Activated gamma-delta T cell treated with anti-CD3 and anti-CD28 coated beads, Interleukin-2, amount 50 U/mL, for 16 hours (primary cell): ENCODE results near the gene FAM216A.

Experiments
- DNase-seq: peaks from one replicate; pipeline ENCODE4 v3.0.0-alpha.2; 2020; ENCODE audit warnings: low read depth

The FAM216A gene

DNA sequence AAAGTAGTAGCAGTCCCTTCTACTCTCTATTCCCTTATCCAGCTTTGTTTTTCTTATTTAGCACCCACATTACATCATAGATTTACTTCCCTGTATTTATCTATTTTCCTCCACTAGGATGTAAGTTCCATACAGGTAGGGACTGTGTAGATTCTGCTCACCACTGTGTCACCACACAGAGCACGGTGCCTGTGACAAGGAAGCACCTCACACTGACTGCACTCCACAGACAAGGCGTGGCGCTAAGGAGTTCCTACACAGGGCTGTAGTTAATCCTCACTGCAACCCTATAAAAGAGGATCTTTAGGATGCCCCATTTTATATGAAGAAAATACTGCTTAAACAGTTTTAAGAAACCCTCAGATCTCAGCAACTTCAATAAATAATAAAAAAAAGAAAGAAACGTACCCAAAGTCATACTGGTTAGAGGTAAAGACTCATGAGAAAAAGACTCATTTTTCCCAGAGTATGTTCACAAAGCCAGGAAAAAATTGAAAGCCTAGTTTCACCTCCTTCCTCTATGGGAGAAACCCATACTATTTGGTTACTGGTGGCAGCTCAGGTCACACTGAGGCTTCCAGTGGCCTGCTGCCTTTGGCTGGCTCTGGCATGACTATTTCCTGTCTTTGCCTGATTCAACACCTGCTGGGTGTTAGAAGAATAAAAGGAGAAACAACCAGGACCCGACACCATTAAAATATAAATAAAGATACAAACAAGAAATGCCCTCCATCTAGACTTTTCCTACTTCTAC lies 70.4 kb downstream of the FAM216A start:
- DNase-seq: no peak
